Gastrocnemius medialis (tissue), 4 donors: ENCODE results near the gene SHISA6. TPM values are rescaled to one million over a fixed set of nuclear protein-coding genes. Genes with fewer than 3 reads are reported as not detected.

Source experiments
- ATAC-seq, 2 donors: fragments of 150-250 bp; one replicate each; pipeline ENCODE4 v1.9.1; 2016
- DNase-seq, 2 donors: peaks; one replicate each; pipeline ENCODE4 v3.0.0-alpha.2; 2019
- H3K27ac ChIP-seq, 4 donors: fragments of 200-600 bp; sonication (generic); 1 replicate in 1 of 4; 2 replicates in 3 of 4; pipeline ENCODE4 v1.5.1; 2016 to 2018; ENCODE audit warnings: mild to moderate bottlenecking in 2 of 4, moderate library complexity in 1 of 4
- H3K27me3 ChIP-seq, 3 donors: fragments of 200-600 bp; sonication (generic) in 2 of 3; 1 replicate in 1 of 3; 2 replicates in 2 of 3; pipeline versions ENCODE4 v1.5.1 to v1.6.0; 2016 to 2019; ENCODE audit warnings: mild to moderate bottlenecking in 1 of 3, moderate library complexity in 1 of 3
- H3K36me3 ChIP-seq, 2 donors: fragments of 200-600 bp; sonication (generic) in 1 of 2; one replicate each; pipeline ENCODE4 v1.5.1; 2017 to 2018
- H3K4me1 ChIP-seq, 2 donors: fragments of 200-600 bp; sonication (generic) in 1 of 2; one replicate each; pipeline ENCODE4 v1.5.1; 2016 to 2017; ENCODE audit warnings: mild to moderate bottlenecking in 2 of 2
- H3K4me3 ChIP-seq, 4 donors: fragments of 200-600 bp; sonication (generic) in 3 of 4; 1 replicate in 1 of 4; 2 replicates in 3 of 4; pipeline ENCODE4 v1.5.1; 2016 to 2019; ENCODE audit warnings: mild to moderate bottlenecking in 2 of 4
- H3K9me3 ChIP-seq, 3 donors: fragments of 200-600 bp; sonication (generic) in 2 of 3; 1 replicate in 1 of 3; 2 replicates in 2 of 3; pipeline ENCODE4 v1.5.1; 2016 to 2019
- CTCF ChIP-seq, 5 experiments: fragments of 450-650 bp in 3 of 5; fragments of 200-600 bp in 2 of 5; sonication (generic) in 2 of 5; IDR thresholded peaks in 4 of 5; conservative IDR thresholded peaks in 1 of 5; 1 replicate in 4 of 5; 2 replicates in 1 of 5; pipeline ENCODE4 v1.5.1; 2016 to 2019; ENCODE audit warnings: antibody characterized with exemption in 5 of 5, mild to moderate bottlenecking in 3 of 5, moderate library complexity in 3 of 5
- POLR2A ChIP-seq, 2 donors: fragments of 450-650 bp; IDR thresholded peaks; one replicate each; pipeline ENCODE4 v1.6.1; 2017; ENCODE audit warnings: antibody characterized with exemption in 2 of 2, mild to moderate bottlenecking in 2 of 2, moderate library complexity in 2 of 2
- in situ Hi-C, 4 donors: fragments of 200-750 bp; cut with MboI; loops; one replicate each; pipeline versions ENCODE4 v1.15.0 to v1.8.0; 2017; ENCODE audit warnings: low sequenced_read_pairs in 4 of 4
- intact Hi-C: fragments of 100-400 bp; cut with DNase I; formaldehyde crosslinking; loops from one replicate; pipeline ENCODE4 v1.15.1; 2023; ENCODE audit warnings: low total_unique reads
- total RNA-seq, 4 donors: library from RNA; depleted of rRNA; stranded (reverse); fragments of >200 nt; gene quantifications; one replicate each; pipeline versions ENCODE4 v1.1.0 to v1.2.3, GENCODE V29; 2016

SHISA6 gene
- total RNA-seq, 4 donors from 2014 or later, result 0.19 to 0.46 (median 0.31) TPM

- Histone ChIP-seq H3K27ac (no peak overlapping the region), H3K4me3 (no peak overlapping the region), H3K36me3 (no peaks in the 10 kb centered on the region), H3K4me1 (no peaks in the 10 kb centered on the region), H3K9me3 (no peaks in the 10 kb centered on the region), H3K27me3 (no peaks in the 10 kb centered on the region)
- TF ChIP-seq POLR2A (IDR thresholded peaks at IDR 0.05) (no peak), CTCF (IDR thresholded peaks at IDR 0.05 in 4 of 5, conservative IDR thresholded peaks at IDR 0.05 in 1 of 5) (no peak)
- DNase-seq (no peak), ATAC-seq (no peak)
- intact Hi-C loops (no loop called here), in situ Hi-C loops (no loop called here)
These were observed 320.3 kb downstream of the SHISA6 start for GRCh38 chr17:11561281-11561680.

- Histone ChIP-seq H3K27me3 (no peaks in the 10 kb centered on the region), H3K27ac (no peak overlapping the region), H3K36me3 (no peaks in the 10 kb centered on the region), H3K4me3 (no peak overlapping the region), H3K9me3 (no peaks in the 10 kb centered on the region), H3K4me1 (no peaks in the 10 kb centered on the region)
- ATAC-seq (no peak), DNase-seq (no peak)
- in situ Hi-C loops (no loop called here), intact Hi-C loops (no loop called here)
- TF ChIP-seq POLR2A (IDR thresholded peaks at IDR 0.05), result no peak
- no peak for TF ChIP-seq CTCF (IDR thresholded peaks at IDR 0.05 in 4 of 5, conservative IDR thresholded peaks at IDR 0.05 in 1 of 5)
These were observed 320.7 kb downstream of the SHISA6 start for GRCh38 chr17:11561702-11562101.

- no peak overlapping the region for H3K4me3 ChIP-seq
- no peaks in the 10 kb centered on the region for H3K9me3 ChIP-seq
- no peak for ATAC-seq
- in situ Hi-C loops (no loop called here), intact Hi-C loops (no loop called here)
- TF ChIP-seq POLR2A (IDR thresholded peaks at IDR 0.05), result no peak
- no peak for TF ChIP-seq CTCF (IDR thresholded peaks at IDR 0.05 in 4 of 5, conservative IDR thresholded peaks at IDR 0.05 in 1 of 5)
- H3K27ac ChIP-seq, result no peak overlapping the region
- DNase-seq, result no peak
- no peaks in the 10 kb centered on the region for H3K4me1 ChIP-seq
- no peaks in the 10 kb centered on the region for H3K36me3 ChIP-seq
- no peaks in the 10 kb centered on the region for H3K27me3 ChIP-seq
These were observed 323.8 kb downstream of the SHISA6 start for GRCh38 chr17:11564589-11565380.

GRCh38 chr17:11565591-11565990, 324.6 kb downstream of the SHISA6 start:
- Histone ChIP-seq H3K9me3 (no peaks in the 10 kb centered on the region), H3K27ac (no peak overlapping the region), H3K4me1 (no peaks in the 10 kb centered on the region), H3K27me3 (no peaks in the 10 kb centered on the region), H3K4me3 (no peak overlapping the region), H3K36me3 (no peaks in the 10 kb centered on the region)
- DNase-seq (no peak), ATAC-seq (no peak)
- no peak for TF ChIP-seq POLR2A (IDR thresholded peaks at IDR 0.05)
- TF ChIP-seq CTCF (IDR thresholded peaks at IDR 0.05 in 4 of 5, conservative IDR thresholded peaks at IDR 0.05 in 1 of 5), result no peak
- in situ Hi-C loops (no loop called here), intact Hi-C loops (no loop called here)

GRCh38 chr17:11578998-11579397, 338.0 kb downstream of the SHISA6 start:
- Histone ChIP-seq H3K27ac (no peak overlapping the region), H3K27me3 (no peaks in the 10 kb centered on the region), H3K4me1 (no peaks in the 10 kb centered on the region), H3K36me3 (no peaks in the 10 kb centered on the region), H3K4me3 (no peak overlapping the region), H3K9me3 (no peaks in the 10 kb centered on the region)
- DNase-seq, result no peak
- in situ Hi-C loops (no loop called here), intact Hi-C loops (no loop called here)
- no peak for TF ChIP-seq CTCF (IDR thresholded peaks at IDR 0.05 in 4 of 5, conservative IDR thresholded peaks at IDR 0.05 in 1 of 5)
- no peak for TF ChIP-seq POLR2A (IDR thresholded peaks at IDR 0.05)
- no peak for ATAC-seq
